Measurements from ENCODE around the gene COBLL1. TPM values are rescaled to one million over a fixed set of nuclear protein-coding genes. Genes with fewer than 3 reads are reported as not detected.

COBLL1 gene
- total RNA-seq, 2 donors from 2014 or later, result 20.7 to 23.9 TPM

DNA sequence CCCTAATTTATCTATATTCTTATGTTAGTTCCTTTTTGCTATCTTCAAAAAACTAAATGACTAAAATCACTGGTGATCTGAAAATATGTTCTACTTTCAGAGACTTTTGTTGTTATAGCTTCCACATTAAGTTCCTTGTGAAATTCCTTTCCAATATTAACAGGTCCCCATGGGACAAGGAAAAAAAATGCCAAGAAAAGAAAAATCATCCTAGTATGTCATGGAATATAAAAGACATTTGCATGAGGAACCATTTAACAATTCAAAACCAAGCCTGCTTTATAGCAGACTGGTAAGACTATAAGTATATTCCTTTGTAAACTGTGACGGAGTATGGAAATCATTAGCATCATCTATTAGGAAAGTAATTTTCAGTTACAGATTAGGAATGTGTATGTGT, 48.1 kb downstream of the COBLL1 start:
- TF ChIP-seq, protein P1, sequence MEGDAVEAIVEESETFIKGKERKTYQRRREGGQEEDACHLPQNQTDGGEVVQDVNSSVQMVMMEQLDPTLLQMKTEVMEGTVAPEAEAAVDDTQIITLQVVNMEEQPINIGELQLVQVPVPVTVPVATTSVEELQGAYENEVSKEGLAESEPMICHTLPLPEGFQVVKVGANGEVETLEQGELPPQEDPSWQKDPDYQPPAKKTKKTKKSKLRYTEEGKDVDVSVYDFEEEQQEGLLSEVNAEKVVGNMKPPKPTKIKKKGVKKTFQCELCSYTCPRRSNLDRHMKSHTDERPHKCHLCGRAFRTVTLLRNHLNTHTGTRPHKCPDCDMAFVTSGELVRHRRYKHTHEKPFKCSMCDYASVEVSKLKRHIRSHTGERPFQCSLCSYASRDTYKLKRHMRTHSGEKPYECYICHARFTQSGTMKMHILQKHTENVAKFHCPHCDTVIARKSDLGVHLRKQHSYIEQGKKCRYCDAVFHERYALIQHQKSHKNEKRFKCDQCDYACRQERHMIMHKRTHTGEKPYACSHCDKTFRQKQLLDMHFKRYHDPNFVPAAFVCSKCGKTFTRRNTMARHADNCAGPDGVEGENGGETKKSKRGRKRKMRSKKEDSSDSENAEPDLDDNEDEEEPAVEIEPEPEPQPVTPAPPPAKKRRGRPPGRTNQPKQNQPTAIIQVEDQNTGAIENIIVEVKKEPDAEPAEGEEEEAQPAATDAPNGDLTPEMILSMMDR (IDR thresholded peaks at IDR 0.05), result no peak
- intact Hi-C loops (cut with DNase I), result no loop called here
- no peak overlapping the region for H3K4me3 ChIP-seq

GRCh38 chr2:164792316-164793170, 49.1 kb downstream of the COBLL1 start:
- Histone ChIP-seq H3K27me3 (no peaks in the 10 kb centered on the region), H3K36me3 (no peaks in the 10 kb centered on the region), H3K4me3 (no peak overlapping the region), H3K9ac (ENCODE audit: low read depth in 2 of 2, low read length in 2 of 2) (no peak overlapping the region), H3K4me1 (no peaks in the 10 kb centered on the region), H3K27ac (no peak overlapping the region), H3K9me3 (no peaks in the 10 kb centered on the region)
- intact Hi-C loops (cut with DNase I), result no loop called here
- TF ChIP-seq, protein P1 (IDR thresholded peaks at IDR 0.05), result no peak
- DNase-seq, result no peak

More for the DNA sequence above, 48.1 kb downstream of the COBLL1 start:
- Histone ChIP-seq H3K36me3 (no peaks in the 10 kb centered on the region), H3K9ac (ENCODE audit: low read depth in 2 of 2, low read length in 2 of 2) (no peak overlapping the region), H3K9me3 (no peaks in the 10 kb centered on the region), H3K27me3 (no peaks in the 10 kb centered on the region), H3K27ac (no peak overlapping the region), H3K4me1 (no peaks in the 10 kb centered on the region)
- no peak for DNase-seq

GRCh38 chr2:164789968-164790367, 51.7 kb downstream of the COBLL1 start:
- TF ChIP-seq, protein P1 (IDR thresholded peaks at IDR 0.05), result no peak

DNA sequence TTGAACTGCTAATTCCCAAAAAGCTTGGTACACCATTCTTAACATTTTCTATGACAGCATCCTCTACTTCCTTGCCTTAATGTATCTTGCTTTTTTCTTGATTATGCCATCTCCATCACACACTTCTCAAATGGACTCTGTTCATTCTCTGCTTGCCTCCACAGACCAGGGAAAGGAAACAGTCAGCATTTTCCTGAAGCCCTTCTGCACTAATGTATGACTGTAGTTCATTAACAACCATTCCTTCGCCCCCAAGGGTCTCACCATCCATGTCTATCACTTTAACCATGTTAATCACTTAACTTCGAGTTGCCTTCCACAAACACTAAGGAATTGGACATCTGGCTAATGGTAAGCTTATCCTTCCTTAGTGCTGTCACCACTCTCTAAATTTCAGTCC, 54.8 kb downstream of the COBLL1 start:
- H3K27ac ChIP-seq, result no peak overlapping the region
- no peaks in the 10 kb centered on the region for H3K4me1 ChIP-seq
- DNase-seq, result no peak
- H3K4me3 ChIP-seq, result no peak overlapping the region
- H3K9me3 ChIP-seq, result no peaks in the 10 kb centered on the region
- intact Hi-C loops (cut with DNase I), result no loop called here
- H3K27me3 ChIP-seq, result no peaks in the 10 kb centered on the region
- TF ChIP-seq, protein P1 (IDR thresholded peaks at IDR 0.05), result no peak
- no peak overlapping the region for H3K9ac ChIP-seq (ENCODE audit: low read depth in 2 of 2, low read length in 2 of 2)
- H3K36me3 ChIP-seq, result no peaks in the 10 kb centered on the region

More at GRCh38 chr2:164789968-164790367, 51.7 kb downstream of the COBLL1 start:
- intact Hi-C loops (cut with DNase I), result no loop called here
- Histone ChIP-seq H3K36me3 (no peaks in the 10 kb centered on the region), H3K4me1 (no peaks in the 10 kb centered on the region), H3K9ac (ENCODE audit: low read depth in 2 of 2, low read length in 2 of 2) (no peak overlapping the region), H3K4me3 (no peak overlapping the region), H3K9me3 (no peaks in the 10 kb centered on the region), H3K27ac (no peak overlapping the region), H3K27me3 (no peaks in the 10 kb centered on the region)
- no peak for DNase-seq

DNA sequence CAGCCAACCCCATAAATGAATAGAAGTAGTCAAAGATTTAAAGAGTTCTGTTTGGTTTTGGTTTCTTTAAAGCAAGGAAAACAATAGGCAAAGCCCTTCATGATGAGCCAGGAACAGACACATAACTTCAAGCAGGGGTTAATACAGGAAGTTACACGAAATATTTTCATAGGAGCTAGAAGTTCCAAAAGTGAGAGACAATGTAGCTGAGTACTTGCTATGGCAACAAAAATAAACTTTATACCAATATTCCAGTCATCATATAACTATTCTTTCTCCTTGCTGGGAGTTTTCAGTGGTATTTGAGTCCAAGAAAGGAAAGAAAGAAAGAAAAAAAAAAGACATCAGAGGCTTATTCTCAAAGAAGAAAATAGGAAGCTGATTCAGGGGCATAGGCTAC, 56.2 kb downstream of the COBLL1 start:
- DNase-seq, result no peak
- H3K27ac ChIP-seq, result no peak overlapping the region
- H3K4me1 ChIP-seq, result peaks cover 1% of the 10 kb centered on the region
- intact Hi-C loops (cut with DNase I), result no loop called here
- TF ChIP-seq, protein P1 (IDR thresholded peaks at IDR 0.05), result no peak
- no peaks in the 10 kb centered on the region for H3K36me3 ChIP-seq
- H3K9me3 ChIP-seq, result no peaks in the 10 kb centered on the region
- no peak overlapping the region for H3K9ac ChIP-seq (ENCODE audit: low read depth in 2 of 2, low read length in 2 of 2)
- no peak overlapping the region for H3K4me3 ChIP-seq
- H3K27me3 ChIP-seq, result no peaks in the 10 kb centered on the region

All from colonic mucosa (tissue), 4 donors.